SU-DHL-6 (cell line): ENCODE measurements around the gene XRRA1.

Experiments
- CTCF ChIP-seq: fragments of 200-600 bp; sonication (generic); IDR thresholded peaks from one replicate; pipeline ENCODE4 v1.5.1; 2017; ENCODE audit warnings: antibody characterized with exemption, mild to moderate bottlenecking, low read length, moderate library complexity; ENCODE audit not compliant: insufficient read depth, poor library complexity, severe bottlenecking
- EZH2phosphoT487 ChIP-seq: fragments of 200-600 bp; sonication (generic), shearing (Covaris generic); conservative IDR thresholded peaks from 2 replicates; pipeline ENCODE4 v1.6.1; 2018; ENCODE audit warnings: mild to moderate bottlenecking, antibody characterized with exemption, low read length, moderate library complexity, mixed read lengths

- TF ChIP-seq CTCF (no peak), EZH2phosphoT487 (no peak)
Measured at GRCh38 chr11:74860743-74861142, 88.1 kb downstream of the XRRA1 start.
